Endometrial microvascular endothelial cells (primary cell): ENCODE results near the gene ARHGAP1. TPM values are rescaled to one million over a fixed set of nuclear protein-coding genes. Genes with fewer than 3 reads are reported as not detected.

ENCODE experiments used
- in situ Hi-C: cut with HindIII; loops from 2 replicates; pipeline ENCODE4 v1.10.0; 2017; ENCODE audit warnings: low sequenced_read_pairs, low pct_unique_long_range_greater_than_20kb; ENCODE audit errors: inconsistent ontology term
- total RNA-seq: library from RNA; depleted of rRNA; stranded (reverse); fragments of >200 nt; gene quantifications from one replicate; pipeline ENCODE4 v1.2.3, GENCODE V29; 2015; ENCODE audit errors: inconsistent ontology term

The ARHGAP1 gene
- total RNA-seq, 1 donor from 2014 or later, result 29.1 TPM

GRCh38 chr11:46628961-46629360, 71.5 kb downstream of the ARHGAP1 start:
- in situ Hi-C loops, result no loop called here

Other genes with a start within 250 kb of the ARHGAP1 start
- gene AMBRA1, start 106.6 kb downstream of the ARHGAP1 start, total RNA-seq, result 40.6 TPM
- gene HARBI1, start 83.4 kb downstream of the ARHGAP1 start, total RNA-seq, result 3.4 TPM
- 87.7 TPM for gene ATG13, start 83.1 kb downstream of the ARHGAP1 start, total RNA-seq
- 18.0 TPM for gene ZNF408, start 412 bp upstream of the ARHGAP1 start, total RNA-seq
- gene F2, start 18.6 kb upstream of the ARHGAP1 start, total RNA-seq, result not detected
- gene CKAP5, start 145.7 kb upstream of the ARHGAP1 start, total RNA-seq, result 68.5 TPM
- 0.19 TPM for gene LRP4, start 217.9 kb upstream of the ARHGAP1 start, total RNA-seq
- 24.0 TPM for gene CSTPP1, start 236.1 kb upstream of the ARHGAP1 start, total RNA-seq